ENCODE data around the gene C9orf40.

Gene C9orf40

GRCh38 chr9:74935008-74935407, 17.7 kb downstream of the C9orf40 start:
- no peak for DNase-seq

DNA sequence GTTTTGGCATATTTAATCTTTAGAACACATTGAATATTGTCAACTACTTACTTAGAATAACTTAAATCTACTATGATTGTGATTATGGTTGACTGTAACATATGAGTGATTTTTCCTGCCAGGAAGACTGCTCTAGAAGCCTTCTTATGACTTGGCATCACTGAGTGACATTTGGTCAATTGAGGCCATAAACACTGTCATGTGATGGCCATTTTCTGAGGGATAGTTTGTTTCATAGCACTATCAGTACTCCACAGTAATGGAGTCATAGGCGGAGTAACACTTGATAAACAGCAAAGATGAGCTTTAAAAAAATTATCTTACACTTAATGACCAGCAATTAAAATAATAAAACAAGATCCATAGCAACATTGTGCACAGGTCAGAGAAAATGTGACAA, 31.0 kb downstream of the C9orf40 start:
- no peak for DNase-seq

DNA sequence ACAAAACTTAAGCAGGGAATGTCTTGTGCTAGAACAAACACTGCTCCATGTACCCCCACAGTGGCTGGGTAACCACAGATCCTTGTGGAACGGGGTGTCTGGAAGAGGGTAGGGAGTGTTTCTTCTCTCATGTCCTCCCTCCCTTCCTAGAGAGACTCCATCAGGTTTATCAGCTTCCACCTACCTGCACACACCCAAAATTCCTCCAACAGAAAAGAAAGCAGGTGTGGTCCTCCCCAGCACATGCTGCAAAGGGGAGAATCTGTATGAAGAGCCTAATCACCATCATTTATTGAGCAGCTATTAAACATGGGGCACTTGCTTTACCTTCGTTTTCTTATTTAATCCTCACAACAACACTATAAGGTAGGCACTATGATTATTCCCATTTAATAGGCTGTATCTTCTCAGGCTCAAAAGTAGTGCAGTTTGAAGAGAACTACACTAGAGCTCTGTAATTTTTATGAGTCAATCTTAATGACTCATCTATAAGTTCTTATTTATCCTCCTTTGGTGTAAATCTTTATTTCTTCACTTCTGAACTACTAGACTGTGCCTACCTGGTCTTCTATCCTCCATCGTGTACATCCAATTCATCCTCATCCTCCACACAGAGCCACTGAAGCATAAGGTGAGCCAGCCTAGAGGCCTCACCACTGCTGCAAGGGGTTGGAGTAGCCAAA, 31.6 kb downstream of the C9orf40 start:
- no peak for DNase-seq

DNA sequence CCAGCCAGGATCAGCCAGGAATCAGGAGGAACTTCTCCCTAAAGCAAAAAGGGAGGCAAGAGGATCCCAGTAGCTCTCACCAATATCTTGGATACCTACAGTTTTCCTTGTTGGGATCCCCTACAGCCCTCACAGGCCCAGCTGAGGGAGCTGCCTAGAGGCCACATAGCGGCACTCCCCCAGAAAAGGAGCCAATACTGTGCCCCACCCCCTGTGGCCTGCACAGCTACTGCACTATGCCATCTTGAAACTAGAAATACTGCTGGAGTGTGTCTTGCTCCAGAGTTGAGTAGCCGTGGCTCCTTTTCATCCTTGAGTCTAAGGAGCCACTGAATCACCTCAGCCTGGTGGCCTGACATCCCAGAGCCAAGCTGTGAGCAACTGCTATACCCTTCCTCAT, 42.7 kb downstream of the C9orf40 start:
- no peak for DNase-seq

DNA sequence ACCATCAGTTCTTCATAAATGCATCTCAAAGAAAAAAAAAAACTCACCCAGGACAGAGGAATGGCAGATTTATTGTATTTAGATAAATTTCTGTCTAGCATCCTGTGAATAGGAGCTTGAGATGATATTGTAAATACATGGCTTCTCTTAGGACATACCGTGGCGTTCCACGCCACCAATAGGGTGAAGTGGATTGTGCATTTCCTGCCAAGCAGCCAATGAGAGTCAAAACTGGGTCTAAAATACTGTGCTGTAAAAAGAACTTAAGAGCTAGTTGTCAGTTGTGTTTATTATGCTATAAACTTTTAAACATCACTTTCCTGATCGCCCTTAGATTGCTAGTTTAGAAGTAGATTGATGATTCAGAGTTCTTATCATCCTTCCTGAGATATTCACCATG, 44.0 kb downstream of the C9orf40 start:
- no peak for DNase-seq

DNA sequence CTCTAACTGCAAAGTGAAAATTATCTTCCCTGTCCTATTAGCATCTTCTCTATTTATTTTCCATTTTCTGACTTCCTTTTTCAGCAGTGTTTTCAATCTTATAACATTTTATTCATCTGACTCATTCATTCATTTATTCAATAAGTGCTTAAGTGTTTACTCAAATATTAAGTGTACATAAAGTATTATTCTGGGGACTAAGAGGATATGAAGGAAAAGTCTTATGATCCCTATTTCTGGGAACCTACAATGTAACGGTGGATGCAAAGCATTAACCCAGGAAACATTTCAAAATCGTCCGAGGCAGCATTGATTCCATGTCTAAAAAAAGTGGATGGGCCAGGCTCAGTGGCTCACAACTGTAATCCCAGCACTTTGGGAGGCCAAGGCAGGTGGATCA, 45.6 kb downstream of the C9orf40 start:
- DNase-seq: no peak

DNA sequence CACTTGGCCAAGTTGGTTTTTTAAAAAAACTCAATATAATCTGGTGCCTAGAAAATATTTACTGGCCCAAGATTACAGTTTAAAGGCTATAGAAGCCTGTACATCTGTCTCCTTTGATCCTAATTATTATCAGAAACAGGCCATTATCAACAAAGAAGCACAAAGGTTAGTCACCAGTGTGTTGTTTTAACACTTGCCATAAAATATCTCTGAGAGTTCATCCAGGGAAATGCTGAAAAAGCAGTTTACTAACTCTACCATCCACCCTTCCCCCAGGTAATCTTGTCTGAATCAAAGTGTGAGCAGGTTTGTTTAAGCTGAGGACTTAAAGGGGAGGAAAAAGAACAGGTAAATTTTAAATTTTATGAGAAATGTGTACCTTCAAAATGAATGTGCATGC, 51.7 kb downstream of the C9orf40 start:
- no peak for DNase-seq

Data from NCI-H510A (cell line).